HepG2 (cell line): ENCODE results near the gene EDNRA. TPM values are rescaled to one million over a fixed set of nuclear protein-coding genes. Genes with fewer than 3 reads are reported as not detected.

Source experiments
- ATAC-seq: fragments of 200-7000 bp; cut with Tn5 transposase; 3 replicates; pipeline ENCODE4 v1.9.1; 2020; ENCODE audit warnings: mild to moderate bottlenecking, moderate library complexity
- BruUV-seq: library from RNA; stranded (reverse); fragments of 400-500 nt; replicated peaks from 2 replicates; lab custom pipeline; 2021; lab: Mats Ljungman, UMichigan
- CTCF ChIA-PET: fragments of 300-600 bp; formaldehyde crosslinking; extraction: SDS; loops from one replicate; lab custom pipeline; 2021; ENCODE audit warnings: low total read pairs, inconsistent platforms, low intra/inter-chr PET ratio; lab: Yijun Ruan, JAX
- POLR2A ChIA-PET: fragments of 350-600 bp; sonication (Branson Sonifier 250); formaldehyde crosslinking; loops from one replicate; lab custom pipeline; 2020; ENCODE audit warnings: antibody characterized with exemption, inconsistent platforms; lab: Yijun Ruan, JAX
- DNase-seq: peaks from one replicate; pipeline ENCODE4 v3.0.0-alpha.2; 2015; ENCODE audit warnings: low spot score
- FAIRE-seq: peaks from 3 replicates; lab custom pipeline; 2011; peaks lifted over from hg19 to GRCh38; lab: Jason Lieb, UNC
- H2AFZ ChIP-seq: one replicate; pipeline ENCODE4 v1.6.1; 2011; ENCODE audit warnings: low read length, inconsistent platforms
- H3K27ac ChIP-seq: fragments of 300-600 bp; 3 replicates; pipeline ENCODE4 v1.8.0; 2011; ENCODE audit warnings: mixed run types, mild to moderate bottlenecking, mixed read lengths, low read length, inconsistent platforms; ENCODE audit not compliant: insufficient read depth; ENCODE audit errors: extremely low read length
- H3K27me3 ChIP-seq, 2 experiments: fragments of 200-600 bp in 1 of 2; 2 replicates in 1 of 2; 3 replicates in 1 of 2; pipeline versions ENCODE4 v1.6.0 to v1.8.0; 2011; ENCODE audit warnings: low read length in 2 of 2, mild to moderate bottlenecking in 2 of 2, moderate library complexity in 2 of 2, inconsistent platforms in 1 of 2; ENCODE audit not compliant: insufficient read depth in 2 of 2, control insufficient read depth in 1 of 2
- H3K36me3 ChIP-seq, 2 experiments: fragments of 200-600 bp in 1 of 2; replicated peaks in 1 of 2; 2 replicates in 1 of 2; 3 replicates in 1 of 2; pipeline versions ENCODE4 v1.5.1 to v1.8.0; 2011; ENCODE audit warnings: low read length in 2 of 2, inconsistent platforms in 1 of 2; ENCODE audit not compliant: insufficient read depth in 2 of 2, control insufficient read depth in 1 of 2
- H3K4me1 ChIP-seq: 2 replicates; pipeline ENCODE4 v1.5.1; 2012; ENCODE audit warnings: low read length, inconsistent platforms; ENCODE audit not compliant: insufficient read depth
- H3K4me2 ChIP-seq: 2 replicates; pipeline ENCODE4 v1.6.0; 2011; ENCODE audit warnings: low read depth, low read length, inconsistent platforms
- H3K4me3 ChIP-seq, 3 experiments: fragments of 200-600 bp in 1 of 3; sonication (generic), shearing (Covaris generic) in 1 of 3; replicated peaks in 1 of 3; 2 replicates each; pipeline ENCODE4 v1.5.1; 2011 to 2016; ENCODE audit warnings: low read length in 3 of 3, inconsistent platforms in 2 of 3, low read depth in 2 of 3, mild to moderate bottlenecking in 2 of 3, control low read depth in 1 of 3, mixed read lengths in 1 of 3; ENCODE audit not compliant: insufficient read depth in 1 of 3
- H3K79me2 ChIP-seq: one replicate; pipeline ENCODE4 v1.6.1; 2011; ENCODE audit warnings: low read length, inconsistent platforms; ENCODE audit not compliant: insufficient read depth
- H3K9ac ChIP-seq: 2 replicates; pipeline ENCODE4 v1.6.0; 2011; ENCODE audit warnings: mild to moderate bottlenecking, low read depth, low read length, inconsistent platforms; ENCODE audit not compliant: insufficient read depth
- H3K9me3 ChIP-seq: 2 replicates; pipeline ENCODE4 v1.5.1; 2012; ENCODE audit warnings: mild to moderate bottlenecking, low read length
- H4K20me1 ChIP-seq: 2 replicates; pipeline ENCODE4 v1.6.0; 2011; ENCODE audit warnings: inconsistent platforms, mild to moderate bottlenecking, low read length, moderate library complexity; ENCODE audit not compliant: insufficient read depth
- ARNTL ChIP-seq: sonication (generic); formaldehyde crosslinking; IDR thresholded peaks from 2 replicates; pipeline ENCODE4 v1.4.0; 2020; ENCODE audit warnings: mild to moderate bottlenecking, missing genetic modification reagents
- CBX5 ChIP-seq: sonication (generic); formaldehyde crosslinking; IDR thresholded peaks from 2 replicates; pipeline ENCODE4 v1.4.0; 2020; ENCODE audit warnings: missing genetic modification reagents, borderline replicate concordance
- ELF3 ChIP-seq: IDR thresholded peaks from 2 replicates; pipeline ENCODE4 v1.6.1; 2016; ENCODE audit warnings: missing genetic modification reagents, missing compliant biosample characterization
- FOXA3 ChIP-seq: IDR thresholded peaks from 2 replicates; pipeline ENCODE4 v1.6.1; 2016; ENCODE audit warnings: missing genetic modification reagents, missing compliant biosample characterization
- GFI1 ChIP-seq: sonication (generic); formaldehyde crosslinking; IDR thresholded peaks from 2 replicates; pipeline ENCODE4 v1.5.0; 2020; ENCODE audit warnings: missing genetic modification reagents, mild to moderate bottlenecking, borderline replicate concordance
- KAT7 ChIP-seq: IDR thresholded peaks from 2 replicates; pipeline ENCODE4 v1.6.1; 2018; ENCODE audit warnings: borderline replicate concordance, missing compliant biosample characterization
- KLF15 ChIP-seq: sonication (generic); formaldehyde crosslinking; IDR thresholded peaks from 2 replicates; pipeline ENCODE4 v1.8.1; 2023; ENCODE audit warnings: borderline replicate concordance, mild to moderate bottlenecking, inconsistent platforms, missing genetic modification reagents, mixed read lengths
- MBNL3 ChIP-seq: fragments of 250-450 bp; sonication (Bioruptor Pico); conservative IDR thresholded peaks from 2 replicates; pipeline ENCODE4 v1.8.0; 2022; ENCODE audit warnings: mild to moderate bottlenecking, inconsistent platforms
- NFKB2 ChIP-seq: sonication (generic); formaldehyde crosslinking; IDR thresholded peaks from 2 replicates; pipeline ENCODE4 v1.4.0; 2020; ENCODE audit warnings: missing genetic modification reagents, borderline replicate concordance
- REL ChIP-seq: sonication (generic); formaldehyde crosslinking; conservative IDR thresholded peaks from 2 replicates; pipeline ENCODE4 v1.8.0; 2022; ENCODE audit warnings: mild to moderate bottlenecking, missing genetic modification reagents, moderate library complexity
- SP140L ChIP-seq: sonication (generic); formaldehyde crosslinking; IDR thresholded peaks from 2 replicates; pipeline ENCODE4 v1.4.0; 2020; ENCODE audit warnings: missing genetic modification reagents, borderline replicate concordance
- TCF7L2 ChIP-seq: IDR thresholded peaks from 2 replicates; pipeline ENCODE4 v1.6.1; 2011; ENCODE audit warnings: mild to moderate bottlenecking, low read depth, low read length, moderate library complexity
- TEAD3 ChIP-seq: optimal IDR thresholded peaks from 2 replicates; pipeline ENCODE3; 2016; ENCODE audit warnings: borderline replicate concordance
- ZEB1 ChIP-seq: IDR thresholded peaks from 2 replicates; pipeline ENCODE4 v1.6.1; 2012; ENCODE audit warnings: mild to moderate bottlenecking, low read depth, inconsistent platforms; ENCODE audit not compliant: insufficient replicate concordance
- ZNF512B ChIP-seq: sonication (generic); formaldehyde crosslinking; IDR thresholded peaks from 2 replicates; pipeline ENCODE4 v1.5.1; 2020; ENCODE audit warnings: missing genetic modification reagents, mild to moderate bottlenecking, borderline replicate concordance
- WGBS: methylation state at CpG from one replicate; pipeline ENCODE4 v1.1.6; 2017; ENCODE audit warnings: low lambda C conversion rate; 5-methylcytosine and 5-hydroxymethylcytosine counted together
- in situ Hi-C: cut with HindIII; loops from 2 replicates; pipeline ENCODE4 v1.10.0; 2017; ENCODE audit warnings: low pct_unique_long_range_greater_than_20kb; ENCODE audit not compliant: extremely low pct_ligation_motif_present
- intact Hi-C: fragments of 100-400 bp; cut with micrococcal nuclease; formaldehyde crosslinking; loops from one replicate; pipeline ENCODE4 v1.10.0; 2022; ENCODE audit not compliant: unreplicated experiment
- polyA plus RNA-seq, 8 experiments: library from polyadenylated mRNA; depleted of rRNA in 3 of 8; stranded (reverse) in 7 of 8; unstranded in 1 of 8; fragments of >200 nt; fragmentation: Illumina TruSeq in 4 of 8; extraction: Trizol in 4 of 8; gene quantifications; 2 replicates each; pipeline versions ENCODE4 v1.2.1 to v1.2.3, GENCODE V29; 2011 to 2016; ENCODE audit warnings: low read depth in 4 of 8, missing spikeins in 1 of 8, mixed read lengths in 1 of 8; ENCODE audit not compliant: insufficient read depth in 1 of 8
- total RNA-seq, 5 experiments: library from RNA; depleted of rRNA; stranded (reverse); fragments of >200 nt; fragmentation: Illumina TruSeq; extraction: Trizol; gene quantifications; 2 replicates each; pipeline ENCODE4 v1.2.3, GENCODE V29; 2016; ENCODE audit warnings: low read depth in 1 of 5
- TF ChIP-seq, protein P1 (sequence below): sonication (generic); formaldehyde crosslinking; IDR thresholded peaks from 2 replicates; pipeline ENCODE4 v1.5.0; 2020; ENCODE audit warnings: mild to moderate bottlenecking, missing genetic modification reagents
- TF ChIP-seq, protein P2 (sequence below): fragments of 450-650 bp; IDR thresholded peaks from 2 replicates; pipeline ENCODE4 v1.6.1; 2016
- TF ChIP-seq, protein P3 (sequence below): IDR thresholded peaks from 2 replicates; pipeline ENCODE4 v1.6.1; 2018; ENCODE audit warnings: missing genetic modification reagents

EDNRA gene
- total and polyA plus RNA-seq, 2 of the 13 experiments (the other 11 are each of a cell fraction or from before 2014, with no cell fraction given): not detected

DNA sequence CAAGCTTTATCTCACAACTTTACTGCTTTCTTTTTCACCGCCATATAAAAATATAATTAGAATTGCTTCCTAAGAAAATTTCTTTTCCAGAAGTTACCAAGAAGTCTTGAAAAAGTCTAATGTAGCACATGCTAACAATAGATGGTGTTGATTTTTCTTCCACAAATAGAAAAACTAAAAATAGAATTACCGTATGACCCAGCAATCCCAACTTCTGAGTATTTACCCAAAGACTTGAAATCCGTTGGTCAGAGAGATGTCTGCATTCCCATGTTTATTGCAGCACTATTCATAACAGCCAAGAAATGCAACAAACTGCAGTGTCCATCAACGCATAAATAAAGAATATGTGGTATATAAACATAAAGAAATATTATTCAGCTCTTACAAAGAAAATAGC lies 17.8 kb upstream of the EDNRA start:
- in situ Hi-C loops: no loop called here
- WGBS: 25% methylated on average over 4 of the region's 4 CpGs
- no peak for FAIRE-seq

More for the DNA sequence above, 17.8 kb upstream of the EDNRA start:
- Histone ChIP-seq H3K9me3 (no peaks in the 10 kb centered on the region), H4K20me1 (no peaks in the 10 kb centered on the region), H3K4me1 (no peaks in the 10 kb centered on the region), H3K4me2 (no peak overlapping the region), H2AFZ (no peak overlapping the region), H3K4me3 (no peak overlapping the region), H3K27me3 (no peaks in the 10 kb centered on the region), H3K9ac (no peak overlapping the region), H3K36me3 (no peaks in the 10 kb centered on the region), H3K79me2 (no peaks in the 10 kb centered on the region), H3K27ac (no peak overlapping the region)
- ATAC-seq (no peak), DNase-seq (no peak)
- ChIA-PET POLR2A (no interaction called here), CTCF (no interaction called here)
- intact Hi-C loops: no loop called here
- TF ChIP-seq SP140L (CRISPR knock-in tag): no peak
- TF ChIP-seq, protein P1, sequence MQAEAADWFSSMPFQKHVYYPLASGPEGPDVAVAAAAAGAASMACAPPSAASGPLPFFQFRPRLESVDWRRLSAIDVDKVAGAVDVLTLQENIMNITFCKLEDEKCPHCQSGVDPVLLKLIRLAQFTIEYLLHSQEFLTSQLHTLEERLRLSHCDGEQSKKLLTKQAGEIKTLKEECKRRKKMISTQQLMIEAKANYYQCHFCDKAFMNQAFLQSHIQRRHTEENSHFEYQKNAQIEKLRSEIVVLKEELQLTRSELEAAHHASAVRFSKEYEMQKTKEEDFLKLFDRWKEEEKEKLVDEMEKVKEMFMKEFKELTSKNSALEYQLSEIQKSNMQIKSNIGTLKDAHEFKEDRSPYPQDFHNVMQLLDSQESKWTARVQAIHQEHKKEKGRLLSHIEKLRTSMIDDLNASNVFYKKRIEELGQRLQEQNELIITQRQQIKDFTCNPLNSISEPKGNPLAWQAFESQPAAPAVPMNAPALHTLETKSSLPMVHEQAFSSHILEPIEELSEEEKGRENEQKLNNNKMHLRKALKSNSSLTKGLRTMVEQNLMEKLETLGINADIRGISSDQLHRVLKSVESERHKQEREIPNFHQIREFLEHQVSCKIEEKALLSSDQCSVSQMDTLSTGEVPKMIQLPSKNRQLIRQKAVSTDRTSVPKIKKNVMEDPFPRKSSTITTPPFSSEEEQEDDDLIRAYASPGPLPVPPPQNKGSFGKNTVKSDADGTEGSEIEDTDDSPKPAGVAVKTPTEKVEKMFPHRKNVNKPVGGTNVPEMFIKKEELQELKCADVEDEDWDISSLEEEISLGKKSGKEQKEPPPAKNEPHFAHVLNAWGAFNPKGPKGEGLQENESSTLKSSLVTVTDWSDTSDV (CRISPR knock-in tag): no peak
- TF ChIP-seq ZNF512B (CRISPR knock-in tag): no peak
- no peak for TF ChIP-seq KLF15
- TF ChIP-seq MBNL3: no peak
- TF ChIP-seq TCF7L2: no peak
- no peak for TF ChIP-seq CBX5 (CRISPR knock-in tag)
- TF ChIP-seq ELF3 (CRISPR knock-in tag): no peak
- TF ChIP-seq, protein P2, sequence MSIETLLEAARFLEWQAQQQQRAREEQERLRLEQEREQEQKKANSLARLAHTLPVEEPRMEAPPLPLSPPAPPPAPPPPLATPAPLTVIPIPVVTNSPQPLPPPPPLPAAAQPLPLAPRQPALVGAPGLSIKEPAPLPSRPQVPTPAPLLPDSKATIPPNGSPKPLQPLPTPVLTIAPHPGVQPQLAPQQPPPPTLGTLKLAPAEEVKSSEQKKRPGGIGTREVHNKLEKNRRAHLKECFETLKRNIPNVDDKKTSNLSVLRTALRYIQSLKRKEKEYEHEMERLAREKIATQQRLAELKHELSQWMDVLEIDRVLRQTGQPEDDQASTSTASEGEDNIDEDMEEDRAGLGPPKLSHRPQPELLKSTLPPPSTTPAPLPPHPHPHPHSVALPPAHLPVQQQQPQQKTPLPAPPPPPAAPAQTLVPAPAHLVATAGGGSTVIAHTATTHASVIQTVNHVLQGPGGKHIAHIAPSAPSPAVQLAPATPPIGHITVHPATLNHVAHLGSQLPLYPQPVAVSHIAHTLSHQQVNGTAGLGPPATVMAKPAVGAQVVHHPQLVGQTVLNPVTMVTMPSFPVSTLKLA: no peak
- TF ChIP-seq TEAD3: no peak
- TF ChIP-seq REL (CRISPR knock-in tag): no peak
- no peak for TF ChIP-seq ZEB1
- TF ChIP-seq FOXA3: no peak
- TF ChIP-seq ARNTL: no peak
- no peak for TF ChIP-seq NFKB2 (CRISPR knock-in tag)
- TF ChIP-seq GFI1 (CRISPR knock-in tag): no peak
- TF ChIP-seq KAT7 (CRISPR knock-in tag): no peak
- TF ChIP-seq, protein P3, sequence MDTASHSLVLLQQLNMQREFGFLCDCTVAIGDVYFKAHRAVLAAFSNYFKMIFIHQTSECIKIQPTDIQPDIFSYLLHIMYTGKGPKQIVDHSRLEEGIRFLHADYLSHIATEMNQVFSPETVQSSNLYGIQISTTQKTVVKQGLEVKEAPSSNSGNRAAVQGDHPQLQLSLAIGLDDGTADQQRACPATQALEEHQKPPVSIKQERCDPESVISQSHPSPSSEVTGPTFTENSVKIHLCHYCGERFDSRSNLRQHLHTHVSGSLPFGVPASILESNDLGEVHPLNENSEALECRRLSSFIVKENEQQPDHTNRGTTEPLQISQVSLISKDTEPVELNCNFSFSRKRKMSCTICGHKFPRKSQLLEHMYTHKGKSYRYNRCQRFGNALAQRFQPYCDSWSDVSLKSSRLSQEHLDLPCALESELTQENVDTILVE: no peak
- no TSS peak for BruUV-seq
